NCI-H146 treated with DMSO at 0.1 percent for 48 hours (cell line): ENCODE measurements around the gene ETF1.

Source experiments
- DNase-seq: peaks from one replicate; lab custom pipeline; 2025; ENCODE audit not compliant: unreplicated experiment; lab: John Stamatoyannopoulos, UW

The ETF1 gene

GRCh38 chr5:138563340-138564118, 20.5 kb upstream of the ETF1 start:
- DNase-seq = no peak

- no peak for DNase-seq
Measured at GRCh38 chr5:138560971-138561370, 17.9 kb upstream of the ETF1 start.

- DNase-seq = no peak
Measured at GRCh38 chr5:138559937-138560336, 16.9 kb upstream of the ETF1 start.

- no peak for DNase-seq
Measured at GRCh38 chr5:138557677-138558076, 14.6 kb upstream of the ETF1 start.

GRCh38 chr5:138554143-138554542, 11.1 kb upstream of the ETF1 start:
- no peak for DNase-seq

- DNase-seq = no peak
Measured at GRCh38 chr5:138553437-138554095, 10.5 kb upstream of the ETF1 start.

GRCh38 chr5:138552657-138553056, 9.6 kb upstream of the ETF1 start:
- DNase-seq = no peak

- no peak for DNase-seq
Measured at GRCh38 chr5:138549414-138549813, 6.4 kb upstream of the ETF1 start.

GRCh38 chr5:138545919-138546562, 3.0 kb upstream of the ETF1 start:
- DNase-seq = no peak

- DNase-seq = no peak
Measured at GRCh38 chr5:138544181-138545134, 1.4 kb upstream of the ETF1 start.

- peak; percentile 56 for DNase-seq
Measured at GRCh38 chr5:138543730-138544104, 681 bp upstream of the ETF1 start.

- DNase-seq = no peak
Measured at GRCh38 chr5:138542180-138542955, 668 bp downstream of the ETF1 start.

- no peak for DNase-seq
Measured at GRCh38 chr5:138541511-138542179, 1.4 kb downstream of the ETF1 start.

- DNase-seq = no peak
Measured at GRCh38 chr5:138539791-138540190, 3.2 kb downstream of the ETF1 start.

GRCh38 chr5:138538943-138539627, 4.0 kb downstream of the ETF1 start:
- DNase-seq = no peak

- no peak for DNase-seq
Measured at GRCh38 chr5:138536665-138537315, 6.2 kb downstream of the ETF1 start.

- no peak for DNase-seq
Measured at GRCh38 chr5:138536215-138536614, 6.8 kb downstream of the ETF1 start.
